ENCODE data around the gene VWA5B2.
A peak's percentile ranks its signal among the peaks of the same experiment; 100 is the strongest.

VWA5B2 gene

DNA sequence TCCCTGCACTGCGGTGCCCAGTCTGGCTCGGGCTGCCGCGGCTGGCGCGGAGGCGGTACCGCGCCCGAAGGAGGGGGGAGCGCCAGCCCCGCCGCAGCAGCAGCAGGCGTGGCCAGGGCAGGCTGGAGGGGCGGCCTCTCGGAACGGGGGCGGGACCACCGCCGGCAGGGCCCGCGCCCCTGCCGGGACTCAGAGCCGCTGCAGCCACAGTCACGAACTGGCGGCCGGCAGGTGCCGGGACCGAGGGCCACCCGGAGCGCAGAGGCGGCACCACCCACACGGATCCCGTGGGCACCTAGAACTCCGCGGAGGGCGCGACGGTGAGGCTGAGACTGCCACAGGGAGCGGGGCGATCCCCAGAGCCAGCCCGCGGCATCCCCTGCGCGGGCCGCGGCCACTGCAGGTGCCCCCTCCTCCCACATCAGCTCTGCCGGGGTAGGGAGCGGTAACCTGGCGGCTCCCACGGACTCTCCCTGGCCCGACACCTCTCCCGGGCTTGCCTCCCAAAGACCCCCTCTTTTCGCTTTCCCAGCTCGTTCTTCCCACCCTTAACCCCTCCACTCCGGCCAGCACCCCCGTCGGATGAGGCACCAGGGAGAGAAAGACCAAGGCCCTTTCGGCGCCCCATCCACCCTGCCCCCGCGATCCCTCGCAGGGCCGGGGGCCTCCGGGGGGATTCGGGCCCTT lies at the start of gene VWA5B2:
Gene VWA5B2, plus strand, starts transcription at position 192 of the 687 bp plus-strand sequence. CDS start 944 bp downstream, outside the sequence.
- peak; percentile 44 for DNase-seq

GRCh38 chr3:184180165-184180564 lies 49.2 kb upstream of the VWA5B2 start:
- DNase-seq: no peak

DNA sequence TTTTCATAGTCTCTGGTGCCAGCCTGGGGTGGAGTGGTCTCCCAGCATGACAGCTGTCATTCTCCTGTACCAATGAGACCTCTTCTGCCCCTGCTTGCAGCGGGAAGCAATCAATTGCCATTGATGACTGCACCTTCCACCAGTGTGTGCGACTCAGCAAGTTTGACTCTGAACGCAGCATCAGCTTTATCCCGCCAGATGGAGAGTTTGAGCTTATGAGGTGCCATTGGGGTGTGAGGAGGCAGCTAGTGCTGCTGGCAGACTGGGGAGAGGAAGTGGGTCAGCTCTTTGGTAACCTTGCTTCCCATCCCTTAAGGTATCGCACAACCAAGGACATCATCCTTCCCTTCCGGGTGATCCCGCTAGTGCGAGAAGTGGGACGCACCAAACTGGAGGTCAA lies 47.8 kb upstream of the VWA5B2 start:
- no peak for DNase-seq

- DNase-seq: no peak
Observed at GRCh38 chr3:184183679-184184078, 45.7 kb upstream of the VWA5B2 start.

GRCh38 chr3:184184546-184185230 lies 44.7 kb upstream of the VWA5B2 start:
- no peak for DNase-seq

DNA sequence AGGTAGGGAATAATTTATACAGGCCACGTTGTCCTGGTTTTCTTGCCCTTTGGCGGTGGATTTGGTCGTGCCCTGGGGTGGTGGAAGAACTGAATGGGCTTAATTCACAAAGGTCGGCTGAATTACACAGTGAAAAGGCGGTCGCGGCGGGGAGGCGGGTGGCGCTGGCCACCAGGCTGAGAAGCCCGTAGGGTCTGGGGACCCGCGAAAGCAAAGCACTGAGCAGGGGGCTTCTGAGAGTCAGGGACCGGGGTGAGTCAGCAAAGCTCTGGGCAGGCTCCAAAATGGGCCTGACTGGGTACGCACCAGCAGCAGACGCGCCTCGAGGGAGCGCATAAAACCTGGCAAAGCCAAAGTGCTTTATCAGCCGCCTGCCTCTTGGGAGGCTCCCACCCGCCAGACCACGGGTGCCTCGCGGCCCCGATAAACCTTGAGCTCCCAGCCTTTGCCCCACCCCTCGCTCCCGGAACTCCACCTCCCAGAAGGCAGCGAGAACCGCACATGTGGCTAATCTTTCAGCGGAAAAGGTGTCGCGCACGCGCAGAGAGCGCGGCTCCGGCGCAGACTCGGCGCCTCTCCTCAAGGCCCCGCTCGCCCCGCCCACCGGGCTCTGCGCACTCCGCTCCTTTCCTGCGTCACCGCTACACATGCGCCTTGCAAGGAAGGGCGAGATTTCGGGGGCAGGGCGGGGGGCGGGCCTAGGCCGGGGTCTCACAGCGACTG lies 43.8 kb upstream of the VWA5B2 start:
- DNase-seq: peak; percentile 99

GRCh38 chr3:184186184-184186901 lies 43.0 kb upstream of the VWA5B2 start, which contains the start of gene ABCF3:
Gene ABCF3 (plus strand): TSS chr3:184186199. CDS start chr3:184186208, 9 bp downstream.
- no peak for DNase-seq

GRCh38 chr3:184186902-184187207 lies 42.5 kb upstream of the VWA5B2 start:
- no peak for DNase-seq

DNA sequence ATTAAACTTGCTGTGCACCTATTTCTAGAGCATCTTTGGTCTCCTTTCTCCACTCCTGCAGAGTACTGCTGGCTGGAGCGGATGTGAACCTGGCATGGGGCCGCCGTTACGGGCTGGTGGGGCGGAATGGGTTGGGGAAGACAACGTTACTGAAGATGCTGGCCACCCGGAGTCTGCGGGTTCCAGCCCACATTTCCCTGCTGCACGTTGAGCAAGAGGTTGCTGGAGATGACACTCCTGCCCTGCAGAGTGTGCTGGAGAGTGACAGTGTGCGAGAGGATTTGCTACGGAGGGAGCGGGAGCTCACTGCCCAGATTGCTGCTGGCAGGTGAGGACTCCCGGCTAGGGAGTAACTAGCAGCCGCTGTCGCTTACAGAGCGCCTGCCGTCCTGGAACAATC lies 41.3 kb upstream of the VWA5B2 start:
- DNase-seq: no peak

DNA sequence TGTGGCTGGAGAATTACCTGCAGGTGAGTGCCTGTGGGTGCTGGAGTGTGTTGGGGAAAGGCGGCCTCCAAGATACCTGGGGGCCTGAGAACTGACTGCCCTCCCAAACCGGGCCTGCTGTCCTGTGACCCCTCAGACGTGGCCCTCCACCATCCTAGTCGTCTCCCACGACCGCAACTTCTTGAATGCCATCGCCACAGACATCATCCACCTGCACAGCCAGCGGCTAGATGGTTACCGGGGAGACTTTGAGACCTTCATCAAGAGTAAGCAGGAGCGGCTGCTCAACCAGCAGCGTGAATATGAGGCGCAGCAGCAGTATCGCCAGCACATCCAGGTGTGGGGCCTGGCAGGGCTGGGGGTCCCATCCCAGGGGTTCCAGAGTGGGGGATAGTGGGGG lies 40.0 kb upstream of the VWA5B2 start:
- DNase-seq: no peak

DNA sequence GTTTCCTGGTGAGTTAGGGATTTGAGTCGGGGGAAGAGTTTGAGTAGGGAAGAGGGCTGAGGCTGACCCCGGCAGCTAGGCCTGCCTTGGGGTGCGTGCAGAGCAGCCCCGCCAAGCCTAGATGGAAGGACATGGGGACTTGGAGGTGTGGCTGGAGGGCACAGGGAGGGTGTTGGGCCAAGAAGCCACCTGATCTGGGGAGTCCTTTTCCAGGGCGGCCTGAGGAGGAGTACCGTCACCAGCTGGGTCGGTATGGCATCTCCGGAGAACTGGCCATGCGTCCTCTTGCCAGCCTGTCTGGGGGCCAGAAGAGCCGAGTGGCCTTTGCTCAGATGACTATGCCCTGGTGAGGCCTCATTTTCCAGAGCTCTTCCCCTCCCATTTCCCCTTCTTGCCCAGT lies 36.5 kb upstream of the VWA5B2 start:
- no peak for DNase-seq

- DNase-seq: no peak
Observed at GRCh38 chr3:184193991-184194539, 35.3 kb upstream of the VWA5B2 start.

- no peak for DNase-seq
Observed at GRCh38 chr3:184196536-184196935, 32.8 kb upstream of the VWA5B2 start.

DNA sequence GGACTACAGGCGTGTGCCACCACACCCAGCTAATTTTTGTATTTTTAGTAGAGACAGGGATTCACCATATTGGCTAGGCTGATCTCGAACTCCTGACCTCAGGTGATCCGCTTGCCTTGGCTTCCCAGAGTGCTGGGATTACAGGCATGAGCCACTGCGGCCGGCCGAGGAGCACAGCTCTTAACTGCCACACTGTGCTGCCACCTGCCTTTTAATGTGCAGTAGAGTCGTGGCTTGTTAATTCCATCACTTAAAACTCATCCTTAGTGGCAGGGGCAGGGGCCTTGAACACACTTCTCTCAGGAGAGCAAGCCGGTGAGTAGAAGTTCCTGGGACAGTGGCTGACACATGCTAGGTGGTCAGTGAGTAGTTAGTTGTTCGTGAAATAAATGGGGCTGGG lies 30.9 kb upstream of the VWA5B2 start:
- no peak for DNase-seq

- DNase-seq: no peak
Observed at GRCh38 chr3:184200825-184201224, 28.6 kb upstream of the VWA5B2 start.

DNA sequence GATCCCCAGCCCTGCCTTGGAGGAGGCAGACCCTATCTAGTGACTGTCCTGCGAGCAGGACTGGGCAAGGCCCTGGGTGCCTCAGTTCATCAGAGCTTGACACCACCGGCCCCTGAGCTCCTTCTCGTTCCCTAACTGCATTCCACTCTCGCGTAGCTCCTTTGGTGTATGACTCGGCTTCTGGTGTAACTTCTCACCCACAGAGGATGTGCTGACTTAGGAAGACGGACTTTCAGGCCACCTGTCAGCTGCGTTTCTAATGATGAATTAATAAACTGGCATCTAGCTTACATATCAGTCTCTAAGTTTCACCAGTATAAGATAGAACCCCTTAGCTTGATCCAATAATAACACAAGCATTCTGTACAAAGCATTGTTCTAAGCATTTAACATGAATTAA lies 25.9 kb upstream of the VWA5B2 start:
- no peak for DNase-seq

- no peak for DNase-seq
Observed at GRCh38 chr3:184209146-184209923, 20.1 kb upstream of the VWA5B2 start.

DNA sequence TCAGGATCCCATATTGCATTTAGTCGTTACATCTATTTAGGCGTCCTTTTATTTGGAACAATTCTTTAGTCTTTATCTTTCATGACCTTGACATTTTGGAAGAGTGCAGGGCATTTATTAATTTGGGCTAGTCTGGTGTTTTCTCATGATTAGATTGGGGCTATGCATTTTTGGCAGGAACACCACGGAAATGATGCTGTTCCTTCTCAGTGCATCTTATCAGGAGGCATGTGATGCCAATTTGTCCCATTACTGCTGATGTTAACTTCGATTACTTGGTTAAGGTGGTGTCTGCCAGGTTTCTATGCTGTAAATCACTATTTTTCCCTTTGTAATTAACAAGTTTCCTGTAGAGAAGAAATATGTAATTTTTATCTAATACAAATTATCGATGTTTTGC lies 18.1 kb upstream of the VWA5B2 start:
- no peak for DNase-seq

GRCh38 chr3:184211718-184212117 lies 17.7 kb upstream of the VWA5B2 start:
- DNase-seq: no peak

- DNase-seq: no peak
Observed at GRCh38 chr3:184218814-184219213, 10.6 kb upstream of the VWA5B2 start.

DNA sequence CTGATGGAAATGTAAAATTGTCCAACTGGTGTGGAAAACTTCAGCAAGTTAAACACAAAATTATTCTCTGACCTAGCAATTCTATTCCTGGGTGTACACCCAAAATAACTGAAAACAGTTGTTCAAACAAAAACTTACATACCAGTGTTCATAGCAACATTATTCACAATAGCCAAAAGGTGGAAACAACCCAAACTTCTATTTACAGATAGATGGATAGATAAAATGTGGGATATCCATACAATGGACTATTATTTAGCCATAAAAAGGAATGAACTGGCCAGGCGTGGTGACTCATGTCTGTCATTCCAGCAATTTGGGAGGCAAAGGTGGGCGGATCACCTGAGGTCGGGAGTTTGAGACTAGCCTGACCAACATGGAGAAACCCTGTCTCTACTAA lies 6.9 kb upstream of the VWA5B2 start:
- no peak for DNase-seq

GRCh38 chr3:184223946-184224345 lies 5.4 kb upstream of the VWA5B2 start:
- no peak for DNase-seq

All from NCI-H1092 (cell line).